ENCODE results near the gene FAM151A. TPM values are rescaled to one million over a fixed set of nuclear protein-coding genes. Genes with fewer than 3 reads are reported as not detected.

FAM151A gene
- total RNA-seq, 2 donors from 2014 or later = 0.63 TPM; not detected in 1

- H3K27ac ChIP-seq = peak overlapping the region in 1 of 2 donors; percentile 7
- H3K27me3 ChIP-seq = no peaks in the 10 kb centered on the region
- no peaks in the 10 kb centered on the region for H3K9me3 ChIP-seq
- H3K4me3 ChIP-seq = no peak overlapping the region
- H3K36me3 ChIP-seq = peaks cover 12% of the 10 kb centered on the region
- no peak for DNase-seq (ENCODE audit: low spot score)
- no peak for TF ChIP-seq CTCF (IDR thresholded peaks at IDR 0.05)
- H3K4me1 ChIP-seq = peaks cover 0 to 10% of the 10 kb centered on the region in 2 donors
Observed at GRCh38 chr1:54591127-54591756, 32.1 kb downstream of the FAM151A start.

DNA sequence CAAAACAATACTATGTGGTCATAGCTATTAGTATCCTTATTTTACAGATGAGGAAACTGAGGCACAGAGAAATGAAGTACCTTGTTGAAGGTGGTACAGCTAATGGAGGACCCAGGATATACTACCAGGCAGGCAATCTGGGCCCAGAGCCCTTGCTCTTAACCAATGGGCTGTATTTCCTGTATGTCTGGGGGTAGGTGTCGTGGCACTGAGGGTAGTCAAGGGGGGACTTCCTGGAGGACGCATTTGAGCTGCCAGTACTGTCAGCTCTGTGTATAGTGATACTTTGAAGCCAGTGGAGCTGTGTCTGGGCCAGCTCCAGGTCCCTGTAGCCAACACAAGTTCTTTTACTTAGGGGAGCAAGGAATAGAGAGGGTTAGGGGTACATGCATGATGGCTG, 34.9 kb downstream of the FAM151A start:
- Histone ChIP-seq H3K9me3 (no peaks in the 10 kb centered on the region), H3K36me3 (no peaks in the 10 kb centered on the region), H3K4me3 (no peak overlapping the region), H3K4me1 (peaks cover 0 to 24% of the 10 kb centered on the region in 2 donors), H3K27me3 (no peaks in the 10 kb centered on the region), H3K27ac (peak overlapping the region in 1 of 2 donors; percentile 59)
- no peak for DNase-seq (ENCODE audit: low spot score)
- no peak for TF ChIP-seq CTCF (IDR thresholded peaks at IDR 0.05)

- Histone ChIP-seq H3K4me3 (no peak overlapping the region), H3K9me3 (no peaks in the 10 kb centered on the region), H3K4me1 (peaks cover 0 to 52% of the 10 kb centered on the region in 2 donors), H3K36me3 (no peaks in the 10 kb centered on the region), H3K27ac (peak overlapping the region; percentile 89 to 90), H3K27me3 (no peaks in the 10 kb centered on the region)
- TF ChIP-seq CTCF (IDR thresholded peaks at IDR 0.05) = no peak
- peak; percentile 65 for DNase-seq (ENCODE audit: low spot score)
Observed at GRCh38 chr1:54585181-54586066, 37.9 kb downstream of the FAM151A start.

- Histone ChIP-seq H3K36me3 (no peaks in the 10 kb centered on the region), H3K9me3 (no peaks in the 10 kb centered on the region), H3K4me1 (peaks cover 0 to 60% of the 10 kb centered on the region in 2 donors), H3K27me3 (no peaks in the 10 kb centered on the region), H3K4me3 (no peak overlapping the region), H3K27ac (peak overlapping the region; percentile 89 to 90)
- no peak for TF ChIP-seq CTCF (IDR thresholded peaks at IDR 0.05)
- DNase-seq (ENCODE audit: low spot score) = no peak
Observed at GRCh38 chr1:54584575-54584974, 38.8 kb downstream of the FAM151A start.

- TF ChIP-seq CTCF (IDR thresholded peaks at IDR 0.05) = no peak
- no peak overlapping the region for H3K4me3 ChIP-seq
- no peaks in the 10 kb centered on the region for H3K36me3 ChIP-seq
- no peaks in the 10 kb centered on the region for H3K27me3 ChIP-seq
- H3K9me3 ChIP-seq = no peaks in the 10 kb centered on the region
- peaks cover 0 to 67% of the 10 kb centered on the region in 2 donors for H3K4me1 ChIP-seq
- H3K27ac ChIP-seq = peak overlapping the region; percentile 89 to 90
- DNase-seq (ENCODE audit: low spot score) = no peak
Observed at GRCh38 chr1:54583871-54584270, 39.5 kb downstream of the FAM151A start.

All from right atrium auricular region (tissue), 2 donors.